SK-N-SH (cell line): ENCODE measurements around the gene IQUB.

ENCODE experiments used
- MXI1 ChIP-seq: IDR thresholded peaks from 2 replicates; pipeline ENCODE4 v1.6.1; 2012; ENCODE audit warnings: mild to moderate bottlenecking, low read depth, low read length, improper control_type of control experiment
- NRF1 ChIP-seq: IDR thresholded peaks from 2 replicates; pipeline ENCODE4 v1.6.1; 2012; ENCODE audit warnings: low read depth, mild to moderate bottlenecking, low read length
- TF ChIP-seq, protein P1 (sequence below): fragments of 200-600 bp; sonication (generic); IDR thresholded peaks from 2 replicates; pipeline ENCODE4 v1.6.1; 2017; ENCODE audit warnings: antibody characterized with exemption, mild to moderate bottlenecking, moderate library complexity

DNA sequence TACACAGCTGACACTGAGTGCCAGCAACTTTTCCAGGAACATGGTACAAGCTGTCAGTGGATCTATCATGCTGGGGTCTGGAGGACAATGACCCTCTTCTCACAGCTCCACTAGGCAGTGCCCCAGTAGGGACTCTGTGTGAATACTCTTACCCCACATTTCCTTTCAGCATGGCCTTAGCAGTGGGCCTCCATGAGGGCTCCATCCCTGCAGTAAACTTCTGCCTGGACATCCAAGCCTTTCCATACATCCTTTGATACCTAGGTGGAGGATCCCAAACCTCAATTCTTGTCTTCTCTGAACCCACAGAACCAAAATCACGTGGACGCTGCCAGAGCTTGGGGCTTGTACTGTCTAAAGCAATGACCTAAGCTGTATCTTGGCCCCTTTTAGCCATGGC is 116.8 kb downstream of the IQUB start:
- TF ChIP-seq, protein P1, sequence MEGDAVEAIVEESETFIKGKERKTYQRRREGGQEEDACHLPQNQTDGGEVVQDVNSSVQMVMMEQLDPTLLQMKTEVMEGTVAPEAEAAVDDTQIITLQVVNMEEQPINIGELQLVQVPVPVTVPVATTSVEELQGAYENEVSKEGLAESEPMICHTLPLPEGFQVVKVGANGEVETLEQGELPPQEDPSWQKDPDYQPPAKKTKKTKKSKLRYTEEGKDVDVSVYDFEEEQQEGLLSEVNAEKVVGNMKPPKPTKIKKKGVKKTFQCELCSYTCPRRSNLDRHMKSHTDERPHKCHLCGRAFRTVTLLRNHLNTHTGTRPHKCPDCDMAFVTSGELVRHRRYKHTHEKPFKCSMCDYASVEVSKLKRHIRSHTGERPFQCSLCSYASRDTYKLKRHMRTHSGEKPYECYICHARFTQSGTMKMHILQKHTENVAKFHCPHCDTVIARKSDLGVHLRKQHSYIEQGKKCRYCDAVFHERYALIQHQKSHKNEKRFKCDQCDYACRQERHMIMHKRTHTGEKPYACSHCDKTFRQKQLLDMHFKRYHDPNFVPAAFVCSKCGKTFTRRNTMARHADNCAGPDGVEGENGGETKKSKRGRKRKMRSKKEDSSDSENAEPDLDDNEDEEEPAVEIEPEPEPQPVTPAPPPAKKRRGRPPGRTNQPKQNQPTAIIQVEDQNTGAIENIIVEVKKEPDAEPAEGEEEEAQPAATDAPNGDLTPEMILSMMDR = no peak
- TF ChIP-seq NRF1 = no peak
- no peak for TF ChIP-seq MXI1
